Amniotic stem cell (primary cell): ENCODE data around the gene JAKMIP1.
A peak's percentile ranks its signal among the peaks of the same experiment; 100 is the strongest.

Source experiments
- DNase-seq: peaks from one replicate; lab custom pipeline; 2025; lab: John Stamatoyannopoulos, UW

JAKMIP1 gene

DNA sequence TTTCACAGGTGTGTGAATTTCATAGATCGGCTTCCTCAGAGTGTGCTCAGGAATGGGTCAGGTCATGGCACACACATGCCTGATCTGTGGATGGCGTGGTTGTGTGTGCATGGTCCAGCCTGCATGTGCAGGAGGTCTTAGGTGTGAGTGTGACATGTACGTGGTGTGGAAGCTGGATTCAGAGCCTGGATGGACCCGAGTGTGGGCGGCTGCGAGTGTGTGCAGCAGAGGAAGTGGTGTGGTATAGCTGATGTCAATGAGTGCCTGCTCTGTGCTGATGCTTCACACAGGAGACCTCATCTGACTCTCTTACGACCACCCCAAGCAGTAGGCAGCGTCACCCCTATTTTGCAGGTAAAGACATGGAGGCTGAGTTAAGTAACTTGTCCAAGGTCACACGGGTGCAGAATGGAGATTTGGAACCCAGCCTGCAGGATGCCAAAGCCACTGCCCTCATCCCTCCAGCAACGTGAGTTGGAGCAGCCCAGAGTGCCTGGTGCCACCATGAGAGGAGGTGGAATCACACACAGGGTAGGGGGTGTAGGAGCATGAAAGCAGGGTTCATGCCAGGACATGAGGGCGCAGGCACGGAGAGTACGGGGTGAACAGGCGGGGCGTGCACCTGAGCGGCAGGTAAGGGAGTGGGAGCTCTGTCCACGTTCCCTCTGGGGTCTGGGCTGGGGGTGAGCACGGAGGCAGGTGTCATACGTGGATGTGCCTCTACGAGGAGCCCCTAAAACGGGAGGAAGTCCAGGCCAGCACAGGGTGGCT, 157.9 kb downstream of the JAKMIP1 start:
- no peak for DNase-seq

DNA sequence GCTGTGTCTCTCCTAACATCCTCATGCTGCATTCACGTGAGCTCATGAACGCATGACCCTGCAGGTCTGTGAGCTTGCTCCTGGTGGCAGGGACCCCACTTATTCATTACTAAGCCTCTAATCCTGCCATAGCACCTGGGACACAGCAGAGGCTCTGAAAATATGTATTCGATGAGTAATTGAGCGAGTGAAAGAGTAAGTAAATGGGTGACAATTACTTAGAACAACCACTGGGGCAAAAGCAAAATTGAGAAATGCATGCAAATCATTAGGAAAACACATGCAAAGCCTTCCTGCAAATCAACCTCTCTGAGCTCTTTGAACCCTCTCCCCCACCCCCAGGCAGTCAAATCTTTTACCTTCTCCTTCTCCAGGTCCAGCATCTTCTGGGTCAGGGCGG, 158.5 kb downstream of the JAKMIP1 start:
- no peak for DNase-seq

DNA sequence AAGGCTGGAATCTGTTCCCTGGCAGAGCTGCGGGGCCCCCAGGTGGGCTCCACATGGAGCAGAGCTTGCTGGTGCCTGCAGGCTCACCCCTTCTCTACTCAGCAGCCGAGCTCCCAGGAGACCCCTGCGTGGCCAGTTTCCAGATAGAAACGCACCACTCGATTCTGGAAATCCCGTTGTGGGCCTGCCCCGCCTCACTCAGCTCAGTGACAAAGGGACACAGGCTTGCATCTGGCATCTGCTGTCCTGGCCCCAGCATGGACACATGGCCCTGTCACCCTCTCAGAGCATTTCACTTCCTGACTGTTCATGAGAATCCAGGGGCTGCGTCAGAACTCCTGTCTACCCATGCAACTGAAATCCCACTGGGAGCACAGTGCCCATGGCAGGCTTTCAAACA, 161.6 kb downstream of the JAKMIP1 start:
- DNase-seq = no peak

GRCh38 chr4:6035786-6036185, 164.6 kb downstream of the JAKMIP1 start:
- no peak for DNase-seq

DNA sequence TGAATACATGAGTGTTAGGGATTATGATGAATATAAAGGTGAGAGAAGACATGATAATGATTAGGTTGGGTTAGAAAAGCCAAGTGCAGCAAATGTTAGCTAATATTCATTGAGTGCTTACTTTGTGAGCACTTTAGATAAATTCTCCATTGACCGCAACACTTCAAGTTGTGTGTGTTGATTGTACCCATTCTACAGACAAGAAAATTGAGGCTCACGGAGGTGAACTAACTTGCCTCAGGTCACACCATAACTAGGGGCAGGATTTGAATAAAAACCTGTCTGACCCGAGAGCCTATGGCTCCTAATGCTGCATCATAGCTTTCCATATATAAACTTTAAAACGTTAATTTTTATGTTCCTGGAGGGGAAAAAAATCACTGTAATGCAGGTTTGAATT, 167.0 kb downstream of the JAKMIP1 start:
- DNase-seq = no peak

DNA sequence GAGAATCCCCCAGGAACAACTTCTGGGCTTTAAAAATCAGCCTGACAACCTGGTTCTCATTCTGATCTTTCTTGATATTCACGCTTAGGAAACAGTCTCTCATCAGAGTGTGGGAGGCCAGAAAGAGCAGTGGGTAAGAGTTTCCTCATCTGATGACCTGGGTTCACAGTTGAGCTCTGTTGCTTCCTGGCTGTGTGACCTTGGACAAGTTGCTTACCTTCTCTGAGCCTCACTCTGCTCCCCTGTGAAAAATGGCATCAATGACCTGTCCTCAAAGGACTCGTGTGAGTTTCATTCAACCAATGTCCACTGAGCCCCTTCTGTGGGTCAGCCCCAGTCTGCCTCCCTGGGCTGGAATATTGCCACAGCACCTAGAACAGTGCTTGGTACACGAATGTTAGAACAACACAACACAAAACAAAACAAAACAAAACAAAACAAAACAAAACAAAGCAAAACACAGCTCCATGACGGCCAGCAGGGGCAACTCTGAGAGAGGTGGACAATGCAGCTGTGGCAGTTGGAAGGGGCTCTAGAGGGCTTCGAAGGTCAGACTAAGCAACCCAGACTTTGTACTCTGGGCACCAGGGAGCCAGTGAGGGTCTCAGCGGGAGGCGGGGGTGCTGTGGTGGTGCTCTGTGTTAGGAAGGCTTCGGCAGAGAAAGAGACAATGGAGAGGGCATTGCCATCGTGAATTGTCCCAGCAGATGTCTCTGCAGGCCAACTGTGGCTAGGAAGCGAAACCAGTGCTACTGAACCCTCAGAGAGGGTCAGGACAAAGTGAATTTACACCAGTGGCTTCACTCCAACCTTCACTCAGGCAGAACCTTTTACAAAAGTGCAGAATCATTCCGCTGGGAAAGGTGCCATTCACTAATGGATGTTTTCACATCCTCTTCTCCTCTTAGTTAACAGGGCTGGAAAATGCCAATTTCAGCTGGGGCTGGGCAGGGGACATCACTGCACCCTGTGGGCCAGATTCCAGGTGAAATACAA, 167.8 kb downstream of the JAKMIP1 start:
- no peak for DNase-seq

DNA sequence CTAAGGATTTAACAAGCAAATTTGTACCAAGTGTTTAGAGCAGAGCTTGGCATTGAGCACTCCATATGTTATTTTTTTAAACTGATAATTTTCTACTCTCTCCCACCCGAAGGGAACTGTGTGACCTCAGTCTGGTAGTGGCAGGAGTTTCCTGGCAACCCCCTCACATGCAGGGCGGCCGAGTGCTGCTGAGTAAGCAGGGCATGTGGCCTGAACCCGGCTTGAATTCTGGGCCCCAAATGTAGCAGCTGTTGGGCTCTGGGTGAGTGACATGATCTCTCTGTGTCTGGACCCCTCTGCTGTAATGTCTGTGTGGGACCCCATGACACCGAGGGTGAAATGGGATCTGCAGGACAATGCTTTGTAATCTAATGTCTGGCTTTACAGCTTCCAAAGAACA, 168.5 kb downstream of the JAKMIP1 start:
- no peak for DNase-seq

DNA sequence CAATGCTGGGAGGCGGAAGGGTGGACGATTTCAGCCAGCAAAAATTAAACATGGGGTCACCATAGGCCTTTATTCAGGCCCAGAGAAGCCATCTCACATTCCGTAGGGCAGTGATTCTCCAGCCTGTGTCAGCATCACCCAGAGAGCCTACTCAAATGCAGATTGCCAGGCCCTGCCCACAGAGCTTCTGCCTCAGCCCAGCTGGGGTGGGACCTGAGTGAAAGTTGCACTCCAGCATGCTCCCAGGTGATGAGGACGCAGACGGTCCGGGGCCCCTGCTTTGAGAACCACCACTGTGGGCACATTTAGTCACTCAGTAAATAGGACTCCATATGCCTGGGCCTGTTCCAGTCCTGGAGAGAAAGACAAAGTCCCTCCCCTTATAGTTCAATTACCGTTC, 169.7 kb downstream of the JAKMIP1 start:
- no peak for DNase-seq

DNA sequence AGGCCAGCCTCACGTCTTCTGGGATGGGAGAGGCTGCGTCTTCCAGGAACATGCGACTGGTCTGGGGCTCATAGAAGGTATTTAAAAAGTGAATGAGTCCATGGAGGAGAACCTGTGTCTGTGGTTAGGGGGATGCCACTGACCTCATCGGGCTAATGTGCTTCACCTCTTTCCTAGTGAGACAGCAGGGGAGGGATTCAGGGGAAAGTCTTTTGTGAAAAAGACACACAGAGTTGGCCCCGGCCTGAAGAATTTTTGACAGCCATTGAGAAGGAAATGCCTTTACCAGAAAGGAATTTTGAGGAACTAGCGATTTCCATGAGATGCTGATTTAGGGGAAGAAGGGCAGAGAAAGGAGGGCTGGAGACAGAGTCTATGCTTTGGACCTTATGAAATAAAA, 171.1 kb downstream of the JAKMIP1 start:
- DNase-seq = no peak

GRCh38 chr4:6028168-6028567, 172.2 kb downstream of the JAKMIP1 start:
- DNase-seq = no peak

DNA sequence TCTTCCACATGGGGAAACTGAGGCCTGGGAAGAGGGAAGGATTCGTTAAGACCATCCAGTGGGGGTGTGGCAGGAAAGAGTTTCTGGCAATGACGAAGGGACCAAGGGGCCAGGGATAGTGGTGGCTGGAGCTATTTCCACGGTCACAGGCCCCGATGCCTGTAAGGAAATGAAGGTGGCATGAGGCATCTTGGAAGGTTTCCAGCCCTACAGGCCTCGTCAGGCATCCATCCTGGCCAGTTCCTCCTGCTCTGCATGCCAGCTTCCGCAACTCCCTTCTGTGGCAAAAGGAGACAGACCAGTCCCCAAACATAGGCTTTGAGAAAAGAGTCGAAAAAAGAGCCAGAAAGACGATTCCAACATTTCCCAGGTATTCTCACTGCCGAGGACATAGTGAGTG, 173.0 kb downstream of the JAKMIP1 start:
- no peak for DNase-seq

DNA sequence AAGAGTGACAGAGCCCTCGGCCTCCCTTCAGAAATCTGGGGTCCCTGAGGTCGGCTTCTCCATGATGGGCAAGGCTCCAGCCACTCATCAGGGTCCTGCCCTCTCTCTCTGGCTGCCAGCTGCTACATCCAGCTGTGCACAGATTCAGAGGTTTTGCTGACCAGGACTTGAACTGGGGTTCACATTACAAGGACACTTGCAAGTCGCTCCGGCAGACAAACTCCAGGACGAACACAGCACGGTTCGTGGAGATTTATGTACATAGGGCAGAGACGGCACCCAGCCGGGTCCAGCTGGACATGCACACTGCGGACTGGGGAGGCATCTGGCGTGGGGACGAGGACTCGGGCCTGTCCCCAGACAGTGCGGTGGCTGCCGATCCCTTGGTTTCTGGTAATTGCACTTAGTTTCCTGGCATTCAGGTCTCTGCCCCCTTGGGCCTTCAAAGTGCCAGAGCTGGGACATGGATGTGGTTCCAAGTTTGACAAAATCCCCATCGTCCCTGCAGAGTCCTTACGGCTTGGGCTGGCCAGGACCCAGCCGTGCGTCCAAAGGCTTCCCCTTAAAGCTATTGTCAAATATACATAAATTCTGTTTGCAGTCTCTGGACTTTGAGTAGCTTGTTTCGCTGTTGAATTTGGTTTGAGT, 175.9 kb downstream of the JAKMIP1 start:
- no peak for DNase-seq

GRCh38 chr4:6023731-6024130, 176.6 kb downstream of the JAKMIP1 start:
- no peak for DNase-seq

DNA sequence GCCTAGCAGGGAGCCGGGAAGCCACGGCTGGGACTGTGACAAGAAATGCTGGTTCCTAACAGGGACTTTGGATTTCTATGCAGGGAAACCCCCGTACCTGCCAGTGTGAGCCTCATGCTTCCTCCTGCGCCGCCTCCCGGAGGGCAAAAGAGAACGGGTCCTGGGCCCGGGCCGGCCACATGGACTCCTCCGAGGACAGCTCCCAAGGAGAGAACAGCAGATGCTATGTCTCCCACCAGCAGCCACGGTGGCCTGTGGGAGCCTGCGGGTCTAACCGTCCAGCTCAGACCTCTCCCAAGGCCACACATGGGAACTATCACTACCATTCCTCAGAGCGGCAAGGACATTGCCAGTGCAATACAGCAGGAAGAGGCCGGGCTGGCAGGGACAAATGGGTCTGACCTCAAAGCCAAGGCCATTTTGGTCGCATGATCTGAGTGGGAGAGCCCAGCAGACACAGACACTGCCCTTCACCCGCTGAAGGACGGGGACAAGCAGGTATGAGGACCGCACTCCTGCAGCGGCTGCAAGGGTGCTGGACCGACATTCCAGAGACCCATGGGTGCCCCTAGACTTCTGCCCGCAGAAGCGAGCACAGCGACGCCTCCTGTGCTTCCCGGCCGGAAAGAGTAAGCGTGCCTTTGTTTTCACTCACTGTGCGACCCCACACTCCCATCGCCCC, 177.6 kb downstream of the JAKMIP1 start:
- no peak for DNase-seq

DNA sequence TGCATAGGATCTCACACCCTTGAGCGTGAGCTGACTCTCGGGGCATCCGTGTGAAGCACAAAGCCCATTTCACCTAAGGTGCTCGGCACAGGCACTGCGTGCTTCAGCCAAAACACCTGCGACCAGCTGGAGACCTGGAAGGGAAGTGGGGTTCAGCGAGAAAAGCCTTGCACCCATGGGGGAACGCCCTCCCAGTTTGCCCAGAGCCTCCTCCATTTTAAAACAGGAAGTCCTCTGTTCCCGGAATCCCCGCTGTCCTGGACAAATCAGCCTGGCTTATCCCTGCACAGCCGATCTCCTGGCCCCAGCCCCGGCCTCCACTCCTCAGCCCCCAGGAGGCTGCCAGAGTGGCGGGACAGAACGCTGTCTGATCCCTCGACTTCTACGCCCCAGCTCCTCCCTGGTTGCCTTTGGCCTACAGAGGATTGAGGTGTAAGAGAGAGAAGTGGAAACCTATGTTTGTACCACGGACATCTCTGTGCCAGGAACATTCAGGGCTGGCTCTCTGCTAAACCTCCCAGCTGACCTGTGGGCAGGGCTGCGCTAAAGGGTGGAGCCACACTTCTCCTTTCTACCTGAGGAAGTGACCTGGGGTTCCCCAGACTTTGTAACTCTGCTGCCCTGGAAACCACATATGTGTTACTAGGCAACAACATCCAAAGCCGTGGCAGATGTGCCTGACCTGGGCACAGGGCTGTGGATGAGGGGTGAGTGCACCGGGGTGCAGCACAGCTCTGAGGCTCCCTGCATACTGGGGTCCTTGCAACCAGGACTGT, 178.3 kb downstream of the JAKMIP1 start:
- DNase-seq = no peak

- no peak for DNase-seq
Measured at GRCh38 chr4:6020613-6021012, 179.7 kb downstream of the JAKMIP1 start.

DNA sequence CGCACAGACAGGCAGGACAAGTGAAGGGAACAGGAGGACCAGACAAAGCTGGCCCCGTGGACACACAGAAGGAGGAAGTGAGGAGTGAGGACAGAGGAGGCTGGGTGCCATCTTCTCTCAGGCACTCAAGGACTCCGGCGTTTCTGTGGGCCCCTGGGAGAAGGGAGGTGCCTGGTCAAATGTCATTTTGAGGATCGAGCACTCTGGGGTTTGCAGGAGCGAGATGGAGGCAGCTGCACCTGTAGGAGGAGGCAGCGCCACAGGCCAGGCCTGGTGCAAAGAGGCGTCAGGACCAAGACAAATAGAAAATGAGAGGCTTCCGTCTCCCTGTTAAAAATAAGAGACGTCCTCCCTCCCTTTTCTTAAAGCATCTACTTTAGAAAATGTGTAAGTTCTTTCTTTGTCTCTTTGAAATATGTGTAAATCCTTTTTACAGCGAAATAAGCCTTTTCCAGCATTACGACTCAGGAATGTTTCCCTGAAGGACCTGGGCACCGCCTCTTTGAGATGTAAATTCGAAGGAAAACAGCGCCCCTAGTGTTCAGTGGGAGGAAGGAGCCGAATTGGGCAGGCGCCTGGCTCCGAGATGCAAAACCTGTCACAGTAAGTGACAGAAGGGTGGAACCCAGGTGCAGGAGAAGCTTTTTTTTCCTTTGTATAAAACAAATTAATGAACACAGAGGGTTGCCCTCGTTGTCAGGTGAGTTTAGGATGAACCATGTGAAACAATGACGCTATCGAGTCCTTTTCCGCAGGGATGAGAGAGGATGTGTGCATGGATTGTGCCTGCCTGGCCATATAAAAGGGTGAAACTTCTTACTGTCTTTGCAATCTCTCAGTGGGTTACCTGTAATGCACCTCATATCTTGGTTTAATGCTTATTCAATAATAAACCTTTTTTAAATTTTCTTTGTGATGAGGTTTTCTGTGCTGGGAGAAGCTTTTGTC, 180.8 kb downstream of the JAKMIP1 start:
- peak; percentile 54 for DNase-seq

DNA sequence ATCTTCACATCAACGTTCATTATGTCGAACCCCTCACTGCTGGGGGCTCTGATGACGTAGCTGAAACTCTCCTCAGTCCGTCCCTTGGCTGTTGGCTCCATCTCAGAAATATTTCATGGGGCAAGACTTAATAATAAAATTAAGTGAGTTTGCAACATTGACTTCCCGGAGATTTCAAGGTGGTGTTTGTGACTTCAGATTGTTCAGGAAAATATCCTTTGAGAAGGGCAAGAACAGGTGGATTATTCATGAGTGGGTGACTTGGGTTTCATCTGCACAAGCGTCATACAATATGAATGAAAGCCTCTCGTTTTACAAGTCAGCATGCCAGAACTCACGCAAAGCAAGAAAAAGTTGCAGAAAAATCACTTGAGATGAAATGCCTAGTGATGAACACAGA, 182.0 kb downstream of the JAKMIP1 start, which contains the start of gene C4orf50:
C4orf50 (minus strand) TSS at position 101 of the 400 bp plus-strand sequence.
- DNase-seq = no peak

GRCh38 chr4:6017800-6018199, 182.5 kb downstream of the JAKMIP1 start:
- no peak for DNase-seq

- DNase-seq = no peak
Measured at GRCh38 chr4:6017030-6017429, 183.3 kb downstream of the JAKMIP1 start.
